Astrocyte (in vitro differentiated cells and primary cell): ENCODE results near the gene KIF14. TPM values are rescaled to one million over a fixed set of nuclear protein-coding genes. Genes with fewer than 3 reads are reported as not detected.

Source experiments
- DNase-seq: peaks from one replicate; pipeline ENCODE4 v3.0.0-alpha.2; 2010; ENCODE audit warnings: low read depth
- FAIRE-seq: peaks from 2 replicates; lab custom pipeline; 2011; peaks lifted over from hg19 to GRCh38; lab: Jason Lieb, UNC
- H2AFZ ChIP-seq: 2 replicates; pipeline ENCODE4 v1.6.0; 2012; ENCODE audit warnings: low read depth, low read length, inconsistent platforms
- H3K27ac ChIP-seq: 2 replicates; pipeline ENCODE4 v1.5.1; 2011; ENCODE audit warnings: low read depth, low read length, inconsistent platforms
- H3K27me3 ChIP-seq: 2 replicates; pipeline ENCODE4 v1.6.0; 2011; ENCODE audit warnings: low read length, inconsistent platforms; ENCODE audit not compliant: insufficient read depth
- H3K36me3 ChIP-seq: 2 replicates; pipeline ENCODE4 v1.5.1; 2011; ENCODE audit warnings: low read length, inconsistent platforms; ENCODE audit not compliant: insufficient read depth
- H3K4me1 ChIP-seq: 2 replicates; pipeline ENCODE4 v1.5.1; 2011; ENCODE audit warnings: low read length, inconsistent platforms; ENCODE audit not compliant: insufficient read depth
- H3K4me2 ChIP-seq: 2 replicates; pipeline ENCODE4 v1.6.0; 2012; ENCODE audit warnings: low read length, inconsistent platforms
- H3K4me3 ChIP-seq: 2 replicates; pipeline ENCODE4 v1.5.1; 2011; ENCODE audit warnings: low read depth, mild to moderate bottlenecking, low read length, inconsistent platforms; ENCODE audit not compliant: insufficient read depth
- H3K79me2 ChIP-seq: 2 replicates; pipeline ENCODE4 v1.6.0; 2012; ENCODE audit warnings: mild to moderate bottlenecking, low read length, inconsistent platforms; ENCODE audit not compliant: insufficient read depth
- H3K9ac ChIP-seq: 2 replicates; pipeline ENCODE4 v1.6.0; 2012; ENCODE audit warnings: mild to moderate bottlenecking, low read length, inconsistent platforms
- H3K9me3 ChIP-seq: 2 replicates; pipeline ENCODE4 v1.5.1; 2012; ENCODE audit warnings: low read depth, mild to moderate bottlenecking, low read length, inconsistent platforms; ENCODE audit not compliant: insufficient read depth
- H4K20me1 ChIP-seq: 2 replicates; pipeline ENCODE4 v1.6.0; 2012; ENCODE audit warnings: low read length, inconsistent platforms; ENCODE audit not compliant: insufficient read depth
- H3K27ac Mint-ChIP-seq: one replicate; pipeline ENCODE4 v1.8.0; 2021; ENCODE audit warnings: mild to moderate bottlenecking, mixed read lengths; ENCODE audit not compliant: unreplicated experiment
- H3K27me3 Mint-ChIP-seq: one replicate; pipeline ENCODE4 v1.8.0; 2021; ENCODE audit warnings: low read depth, mixed read lengths; ENCODE audit not compliant: unreplicated experiment
- H3K36me3 Mint-ChIP-seq: one replicate; pipeline ENCODE4 v1.8.0; 2021; ENCODE audit warnings: low read depth, mixed read lengths; ENCODE audit not compliant: unreplicated experiment
- H3K4me1 Mint-ChIP-seq: one replicate; pipeline ENCODE4 v1.8.0; 2021; ENCODE audit warnings: low read depth, mixed read lengths; ENCODE audit not compliant: unreplicated experiment
- H3K4me3 Mint-ChIP-seq: one replicate; pipeline ENCODE4 v1.8.0; 2021; ENCODE audit warnings: mild to moderate bottlenecking, moderate library complexity, mixed read lengths; ENCODE audit not compliant: unreplicated experiment
- H3K9me3 Mint-ChIP-seq: one replicate; pipeline ENCODE4 v1.8.0; 2021; ENCODE audit warnings: mild to moderate bottlenecking, mixed read lengths; ENCODE audit not compliant: unreplicated experiment
- CTCF ChIP-seq: IDR thresholded peaks from 2 replicates; pipeline ENCODE4 v1.5.1; 2011; ENCODE audit warnings: low read depth, mild to moderate bottlenecking, inconsistent platforms, low read length, moderate library complexity; ENCODE audit not compliant: insufficient read depth
- EZH2 ChIP-seq: IDR thresholded peaks from 2 replicates; pipeline ENCODE4 v1.6.1; 2012; ENCODE audit warnings: mild to moderate bottlenecking, low read length, inconsistent platforms; ENCODE audit not compliant: insufficient read depth
- total RNA-seq: library from RNA; stranded (reverse); gene quantifications from 2 replicates; pipeline ENCODE4 v1.2.1, GENCODE V29; 2021

Gene KIF14
- total RNA-seq, 1 donor from 2014 or later = 2.1 TPM

- DNase-seq (no peak), FAIRE-seq (no peak)
- no peaks in the 10 kb centered on the region for H3K36me3 ChIP-seq
- no peak overlapping the region for H3K4me2 ChIP-seq
- Mint-ChIP-seq H3K4me1 (peaks cover 10% of the 10 kb centered on the region), H3K27me3 (no peaks in the 10 kb centered on the region), H3K36me3 (no peaks in the 10 kb centered on the region), H3K4me3 (no peak overlapping the region), H3K27ac (no peak overlapping the region), H3K9me3 (no peaks in the 10 kb centered on the region)
- H3K79me2 ChIP-seq = peaks cover 5% of the 10 kb centered on the region
- H3K27ac ChIP-seq = no peak overlapping the region
- TF ChIP-seq CTCF (no peak), EZH2 (no peak)
- H3K4me1 ChIP-seq = peaks cover 3% of the 10 kb centered on the region
- no peaks in the 10 kb centered on the region for H3K27me3 ChIP-seq
- H3K9ac ChIP-seq = no peak overlapping the region
- no peaks in the 10 kb centered on the region for H3K9me3 ChIP-seq
- H2AFZ ChIP-seq = no peak overlapping the region
- H4K20me1 ChIP-seq = no peaks in the 10 kb centered on the region
- no peak overlapping the region for H3K4me3 ChIP-seq
These were observed 4.3 kb upstream of the KIF14 start for GRCh38 chr1:200624679-200625335.

DNA sequence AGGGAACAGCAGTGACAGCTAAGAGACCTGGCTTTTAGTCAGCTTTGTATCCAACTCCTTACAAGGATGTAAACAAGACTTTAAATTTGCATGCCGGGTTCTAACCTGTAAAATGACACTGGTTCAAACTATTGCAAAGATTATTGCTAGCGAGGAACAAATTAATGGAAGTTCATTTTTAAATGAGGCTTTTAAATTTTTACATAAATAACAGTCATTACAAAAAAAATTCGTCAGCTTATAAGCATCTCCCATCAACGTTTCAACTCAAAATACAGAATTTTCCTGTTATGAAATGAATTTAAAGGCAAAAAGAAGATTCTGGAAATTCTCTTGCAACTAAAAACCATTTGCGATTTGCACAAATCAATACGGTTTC lies 668 bp downstream of the KIF14 start:
- Mint-ChIP-seq H3K9me3 (no peaks in the 10 kb centered on the region), H3K27me3 (no peaks in the 10 kb centered on the region), H3K4me3 (peak overlapping the region; percentile 89), H3K36me3 (no peaks in the 10 kb centered on the region), H3K4me1 (peaks cover 5% of the 10 kb centered on the region), H3K27ac (no peak overlapping the region)
- peak overlapping the region; percentile 90 for H3K4me2 ChIP-seq
- H2AFZ ChIP-seq = peak overlapping the region; percentile 93
- H3K79me2 ChIP-seq = peaks cover 18% of the 10 kb centered on the region
- no peaks in the 10 kb centered on the region for H3K27me3 ChIP-seq
- H3K9ac ChIP-seq = peak overlapping the region; percentile 95
- H3K27ac ChIP-seq = peak overlapping the region; percentile 96
- FAIRE-seq (no peak), DNase-seq (no peak)
- H3K4me1 ChIP-seq = peaks cover 5% of the 10 kb centered on the region
- H3K9me3 ChIP-seq = no peaks in the 10 kb centered on the region
- peaks cover 4% of the 10 kb centered on the region for H3K36me3 ChIP-seq
- H3K4me3 ChIP-seq = peak overlapping the region; percentile 85
- no peaks in the 10 kb centered on the region for H4K20me1 ChIP-seq
- TF ChIP-seq EZH2 = no peak
- TF ChIP-seq CTCF = no peak

DNA sequence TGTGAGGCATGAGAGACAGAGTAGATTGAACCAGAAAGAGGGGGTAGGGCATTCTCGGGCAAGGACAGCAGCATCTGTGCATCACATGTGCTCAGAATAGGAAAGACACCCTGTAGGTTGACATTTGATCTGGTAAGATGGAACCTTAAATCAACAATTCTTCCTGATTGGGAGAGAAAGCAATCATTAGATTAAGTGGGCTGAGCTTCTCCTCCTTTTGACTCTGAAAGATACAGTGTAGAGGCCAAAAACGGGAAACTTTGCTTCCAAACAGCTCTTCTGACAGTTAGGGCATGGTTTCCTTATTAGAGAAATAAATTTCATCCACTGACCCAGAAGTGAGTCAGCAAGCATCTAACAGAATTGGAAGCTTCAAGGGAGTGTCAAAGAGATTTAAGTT lies 9.7 kb downstream of the KIF14 start:
- Histone ChIP-seq H4K20me1 (no peaks in the 10 kb centered on the region), H3K27me3 (no peaks in the 10 kb centered on the region), H3K27ac (no peak overlapping the region), H3K36me3 (peaks cover 4% of the 10 kb centered on the region), H3K79me2 (no peaks in the 10 kb centered on the region), H3K4me3 (no peak overlapping the region), H3K4me1 (no peaks in the 10 kb centered on the region), H3K4me2 (no peak overlapping the region), H2AFZ (peak overlapping the region; percentile 45), H3K9ac (no peak overlapping the region), H3K9me3 (no peaks in the 10 kb centered on the region)
- Mint-ChIP-seq H3K27ac (no peak overlapping the region), H3K27me3 (no peaks in the 10 kb centered on the region), H3K4me3 (no peak overlapping the region), H3K36me3 (no peaks in the 10 kb centered on the region), H3K9me3 (no peaks in the 10 kb centered on the region), H3K4me1 (peaks cover 2% of the 10 kb centered on the region)
- FAIRE-seq = no peak
- TF ChIP-seq EZH2 (no peak), CTCF (no peak)
- no peak for DNase-seq
